Fibroblast of mammary gland (primary cell): ENCODE results near the gene ZNF804A.
A peak's percentile ranks its signal among the peaks of the same experiment; 100 is the strongest.

Source experiments
- DNase-seq: peaks from one replicate; pipeline ENCODE4 v3.0.0-alpha.2; 2010; ENCODE audit warnings: low read depth
- H3K4me3 ChIP-seq: 2 replicates; pipeline ENCODE4 v1.5.1; 2011; ENCODE audit warnings: low read depth, mild to moderate bottlenecking, low read length, moderate library complexity; ENCODE audit not compliant: control insufficient read depth
- CTCF ChIP-seq: conservative IDR thresholded peaks from 2 replicates; pipeline ENCODE4 v1.5.1; 2011; ENCODE audit warnings: low read depth, low read length, inconsistent platforms; ENCODE audit not compliant: control insufficient read depth, insufficient read depth

ZNF804A gene

GRCh38 chr2:184727813-184728212, 129.5 kb downstream of the ZNF804A start:
- no peak overlapping the region for H3K4me3 ChIP-seq
- no peak for TF ChIP-seq CTCF
- DNase-seq, result no peak

- no peak overlapping the region for H3K4me3 ChIP-seq
- no peak for DNase-seq
- TF ChIP-seq CTCF, result no peak
These were observed 130.1 kb downstream of the ZNF804A start for GRCh38 chr2:184728411-184728810.

GRCh38 chr2:184729581-184729980, 131.3 kb downstream of the ZNF804A start:
- H3K4me3 ChIP-seq, result no peak overlapping the region
- TF ChIP-seq CTCF, result no peak
- DNase-seq, result no peak

GRCh38 chr2:184730288-184730687, 132.0 kb downstream of the ZNF804A start:
- DNase-seq, result no peak
- no peak overlapping the region for H3K4me3 ChIP-seq
- no peak for TF ChIP-seq CTCF

- TF ChIP-seq CTCF, result no peak
- H3K4me3 ChIP-seq, result no peak overlapping the region
- DNase-seq, result peak; percentile 20
These were observed 136.0 kb downstream of the ZNF804A start for GRCh38 chr2:184734338-184734737.

- no peak overlapping the region for H3K4me3 ChIP-seq
- no peak for TF ChIP-seq CTCF
- DNase-seq, result no peak
These were observed 137.3 kb downstream of the ZNF804A start for GRCh38 chr2:184735611-184736010.

GRCh38 chr2:184743096-184743495, 144.8 kb downstream of the ZNF804A start:
- peak; percentile 37 for DNase-seq
- H3K4me3 ChIP-seq, result no peak overlapping the region
- no peak for TF ChIP-seq CTCF
